ENCODE measurements around the gene AIRE.
"Not testable (repeated sequence)": the region's sequence is repeated elsewhere in the genome, so short reads cannot be mapped to it uniquely, and the experiment has no call there.

AIRE gene

GRCh38 chr21:44338971-44339910 is 53.6 kb downstream of the AIRE start, which contains the start of gene CFAP410:
Gene CFAP410 (minus strand): TSS chr21:44339390. CDS start chr21:44339194, 196 bp downstream.
- peak; percentile 52 for DNase-seq

- not testable (repeated sequence) for DNase-seq
Measured at GRCh38 chr21:44341726-44342458, 56.2 kb downstream of the AIRE start.

GRCh38 chr21:44342981-44343380 is 57.3 kb downstream of the AIRE start:
- not testable (repeated sequence) for DNase-seq

GRCh38 chr21:44344541-44345183 is 59.0 kb downstream of the AIRE start:
- DNase-seq = no peak

- no peak for DNase-seq
Measured at GRCh38 chr21:44345495-44345894, 59.8 kb downstream of the AIRE start.

- no peak for DNase-seq
Measured at GRCh38 chr21:44347911-44348451, 62.3 kb downstream of the AIRE start.
